Trophoblast cell (in vitro differentiated cells and primary cell): ENCODE data around the gene MYL6B.
A peak's percentile ranks its signal among the peaks of the same experiment; 100 is the strongest.

Source experiments
- DNase-seq, 2 donors: peaks; one replicate each; pipeline ENCODE4 v3.0.0-alpha.2; 2016
- H2AFZ ChIP-seq: 2 replicates; pipeline ENCODE4 v1.6.1; 2013; ENCODE audit warnings: low read length, moderate library complexity, mild to moderate bottlenecking; ENCODE audit not compliant: insufficient read depth, poor library complexity
- H2AK5ac ChIP-seq: 2 replicates; pipeline ENCODE4 v1.6.1; 2013; ENCODE audit warnings: mild to moderate bottlenecking, low read length
- H2BK120ac ChIP-seq: 2 replicates; pipeline ENCODE4 v1.6.1; 2013; ENCODE audit warnings: low read length, mild to moderate bottlenecking, moderate library complexity; ENCODE audit not compliant: insufficient read depth, poor library complexity
- H2BK12ac ChIP-seq: 2 replicates; pipeline ENCODE4 v1.6.1; 2013; ENCODE audit warnings: mild to moderate bottlenecking, low read length, moderate library complexity
- H2BK5ac ChIP-seq: 2 replicates; pipeline ENCODE4 v1.6.1; 2013; ENCODE audit warnings: low read length, low read depth, moderate library complexity, mild to moderate bottlenecking; ENCODE audit not compliant: poor library complexity
- H3K14ac ChIP-seq: 2 replicates; pipeline ENCODE4 v1.6.1; 2013; ENCODE audit warnings: mild to moderate bottlenecking, low read length
- H3K18ac ChIP-seq: 2 replicates; pipeline ENCODE4 v1.6.1; 2013; ENCODE audit warnings: mild to moderate bottlenecking, low read length
- H3K23ac ChIP-seq: 2 replicates; pipeline ENCODE4 v1.6.1; 2013; ENCODE audit warnings: low read length
- H3K27ac ChIP-seq: 2 replicates; pipeline ENCODE4 v1.5.1; 2013; ENCODE audit warnings: low read depth, mild to moderate bottlenecking, inconsistent platforms, low read length, moderate library complexity
- H3K27me3 ChIP-seq: 2 replicates; pipeline ENCODE4 v1.6.1; 2013; ENCODE audit warnings: inconsistent platforms, mild to moderate bottlenecking, low read length, moderate library complexity; ENCODE audit not compliant: insufficient read depth
- H3K36me3 ChIP-seq, 2 experiments: 1 replicate in 1 of 2; 2 replicates in 1 of 2; pipeline ENCODE4 v1.6.1; 2013; ENCODE audit warnings: low read length in 2 of 2, mild to moderate bottlenecking in 2 of 2, moderate library complexity in 1 of 2; ENCODE audit not compliant: insufficient read depth in 2 of 2, control insufficient read depth in 1 of 2
- H3K4ac ChIP-seq: 2 replicates; pipeline ENCODE4 v1.6.1; 2013; ENCODE audit warnings: low read depth, mild to moderate bottlenecking, low read length, moderate library complexity
- H3K4me1 ChIP-seq, 2 experiments: 1 replicate in 1 of 2; 2 replicates in 1 of 2; pipeline ENCODE4 v1.6.1; 2013; ENCODE audit warnings: low read length in 2 of 2, mild to moderate bottlenecking in 2 of 2, moderate library complexity in 1 of 2; ENCODE audit not compliant: insufficient read depth in 2 of 2, control insufficient read depth in 1 of 2
- H3K4me2 ChIP-seq: 2 replicates; pipeline ENCODE4 v1.6.1; 2013; ENCODE audit warnings: inconsistent platforms, mild to moderate bottlenecking, low read length, moderate library complexity
- H3K4me3 ChIP-seq: 2 replicates; pipeline ENCODE4 v1.5.1; 2013; ENCODE audit warnings: mild to moderate bottlenecking, low read depth, low read length, inconsistent platforms
- H3K79me1 ChIP-seq: one replicate; pipeline ENCODE4 v1.6.1; 2013; ENCODE audit warnings: low read length
- H3K79me2 ChIP-seq: 2 replicates; pipeline ENCODE4 v1.6.1; 2013; ENCODE audit warnings: low read length, mild to moderate bottlenecking; ENCODE audit not compliant: control insufficient read depth, insufficient read depth, poor library complexity
- H3K9ac ChIP-seq: 2 replicates; pipeline ENCODE4 v1.6.1; 2013; ENCODE audit warnings: mild to moderate bottlenecking, low read length
- H3K9me3 ChIP-seq: 2 replicates; pipeline ENCODE4 v1.6.1; 2013; ENCODE audit warnings: low read depth, mild to moderate bottlenecking, control low read depth, inconsistent platforms, low read length; ENCODE audit not compliant: insufficient read depth
- H4K12ac ChIP-seq: 2 replicates; pipeline ENCODE4 v1.6.1; 2013; ENCODE audit warnings: low read depth, mild to moderate bottlenecking, low read length, moderate library complexity
- H4K8ac ChIP-seq: 2 replicates; pipeline ENCODE4 v1.6.1; 2013; ENCODE audit warnings: low read depth, mild to moderate bottlenecking, low read length, moderate library complexity
- H4K91ac ChIP-seq: one replicate; pipeline ENCODE4 v1.6.1; 2013; ENCODE audit warnings: low read depth, mild to moderate bottlenecking, low read length, moderate library complexity
- WGBS: extraction: QIAGEN DNeasy Blood & Tissue Kit; methylation state at CpG from one replicate; pipeline ENCODE4 v1.1.7; 2013; ENCODE audit warnings: missing lambda C conversion rate; ENCODE audit not compliant: insufficient read length, insufficient coverage; ENCODE audit errors: extremely low coverage; 5-methylcytosine and 5-hydroxymethylcytosine counted together

The MYL6B gene

GRCh38 chr12:56163533-56164344, 11.4 kb downstream of the MYL6B start:
- Histone ChIP-seq H2BK5ac (no peak overlapping the region), H3K27me3 (no peaks in the 10 kb centered on the region), H3K4me1 (peaks cover 18 to 20% of the 10 kb centered on the region in 2 experiments), H3K27ac (no peak overlapping the region), H4K91ac (no peak overlapping the region), H3K18ac (no peak overlapping the region), H3K9me3 (peaks cover 2% of the 10 kb centered on the region), H2BK120ac (no peak overlapping the region), H2AFZ (no peak overlapping the region), H3K4ac (no peak overlapping the region), H3K36me3 (peaks cover 68 to 73% of the 10 kb centered on the region in 2 experiments), H2AK5ac (no peak overlapping the region), H3K4me3 (peak overlapping the region; percentile 13), H3K23ac (no peak overlapping the region), H4K8ac (no peak overlapping the region), H3K14ac (no peak overlapping the region), H2BK12ac (no peak overlapping the region), H3K4me2 (no peak overlapping the region), H3K9ac (no peak overlapping the region), H3K79me1 (peaks cover 6% of the 10 kb centered on the region), H4K12ac (no peak overlapping the region), H3K79me2 (peaks cover 11% of the 10 kb centered on the region)
- peak in 1 of 2 donors; percentile 18 for DNase-seq
- WGBS = no CpG with 5 or more reads among the region's 11 CpGs

GRCh38 chr12:56164345-56164729, 11.9 kb downstream of the MYL6B start:
- Histone ChIP-seq H2BK120ac (no peak overlapping the region), H3K79me1 (peaks cover 2% of the 10 kb centered on the region), H3K27ac (no peak overlapping the region), H2BK12ac (no peak overlapping the region), H3K4ac (no peak overlapping the region), H3K4me1 (peaks cover 18 to 19% of the 10 kb centered on the region in 2 experiments), H3K36me3 (peaks cover 72 to 77% of the 10 kb centered on the region in 2 experiments), H3K4me3 (no peak overlapping the region), H2AFZ (no peak overlapping the region), H3K4me2 (no peak overlapping the region), H4K12ac (no peak overlapping the region), H3K79me2 (peaks cover 6% of the 10 kb centered on the region), H3K18ac (no peak overlapping the region), H2AK5ac (no peak overlapping the region), H3K9ac (no peak overlapping the region), H3K23ac (no peak overlapping the region), H4K91ac (no peak overlapping the region), H4K8ac (no peak overlapping the region), H3K14ac (no peak overlapping the region), H3K27me3 (no peaks in the 10 kb centered on the region), H2BK5ac (no peak overlapping the region), H3K9me3 (peaks cover 2% of the 10 kb centered on the region)
- 100% methylated on average over 1 of the region's 17 CpGs for WGBS
- DNase-seq = no peak

- H3K4me2 ChIP-seq = no peak overlapping the region
- H4K8ac ChIP-seq = no peak overlapping the region
- no peak overlapping the region for H2BK120ac ChIP-seq
- H3K36me3 ChIP-seq = peaks cover 73 to 77% of the 10 kb centered on the region in 2 experiments
- WGBS = no CpG with 5 or more reads among the region's 4 CpGs
- no peak overlapping the region for H3K18ac ChIP-seq
- no peak overlapping the region for H2AFZ ChIP-seq
- H3K27me3 ChIP-seq = no peaks in the 10 kb centered on the region
- H3K9me3 ChIP-seq = peaks cover 2% of the 10 kb centered on the region
- H3K4me3 ChIP-seq = no peak overlapping the region
- no peak overlapping the region for H3K9ac ChIP-seq
- H3K4ac ChIP-seq = no peak overlapping the region
- H2AK5ac ChIP-seq = no peak overlapping the region
- H4K91ac ChIP-seq = no peak overlapping the region
- peak; percentile 43 to 57 for DNase-seq
- H4K12ac ChIP-seq = no peak overlapping the region
- no peak overlapping the region for H3K27ac ChIP-seq
- no peaks in the 10 kb centered on the region for H3K79me2 ChIP-seq
- H3K23ac ChIP-seq = no peak overlapping the region
- H3K79me1 ChIP-seq = no peaks in the 10 kb centered on the region
- no peak overlapping the region for H3K14ac ChIP-seq
- no peak overlapping the region for H2BK12ac ChIP-seq
- H3K4me1 ChIP-seq = peaks cover 9% of the 10 kb centered on the region in 2 experiments
- no peak overlapping the region for H2BK5ac ChIP-seq
Measured at GRCh38 chr12:56165369-56165768, 13.0 kb downstream of the MYL6B start.

- no peak overlapping the region for H3K4me3 ChIP-seq
- H3K23ac ChIP-seq = no peak overlapping the region
- H2BK5ac ChIP-seq = no peak overlapping the region
- H4K8ac ChIP-seq = no peak overlapping the region
- no CpG with 5 or more reads among the region's 11 CpGs for WGBS
- no peak overlapping the region for H3K4me2 ChIP-seq
- no peak overlapping the region for H3K4ac ChIP-seq
- H3K9ac ChIP-seq = no peak overlapping the region
- H3K79me1 ChIP-seq = no peaks in the 10 kb centered on the region
- no peak overlapping the region for H2BK12ac ChIP-seq
- H2BK120ac ChIP-seq = no peak overlapping the region
- no peak overlapping the region for H4K12ac ChIP-seq
- no peaks in the 10 kb centered on the region for H3K27me3 ChIP-seq
- no peak overlapping the region for H3K27ac ChIP-seq
- no peak overlapping the region for H3K18ac ChIP-seq
- no peaks in the 10 kb centered on the region for H3K9me3 ChIP-seq
- H2AFZ ChIP-seq = no peak overlapping the region
- H3K14ac ChIP-seq = no peak overlapping the region
- no peak for DNase-seq
- peaks cover 72 to 74% of the 10 kb centered on the region in 2 experiments for H3K36me3 ChIP-seq
- H2AK5ac ChIP-seq = no peak overlapping the region
- H3K79me2 ChIP-seq = no peaks in the 10 kb centered on the region
- H4K91ac ChIP-seq = no peak overlapping the region
- H3K4me1 ChIP-seq = no peaks in the 10 kb centered on the region
Measured at GRCh38 chr12:56169229-56169759, 16.9 kb downstream of the MYL6B start.
